ENCODE data around the gene HIVEP3.

DNA sequence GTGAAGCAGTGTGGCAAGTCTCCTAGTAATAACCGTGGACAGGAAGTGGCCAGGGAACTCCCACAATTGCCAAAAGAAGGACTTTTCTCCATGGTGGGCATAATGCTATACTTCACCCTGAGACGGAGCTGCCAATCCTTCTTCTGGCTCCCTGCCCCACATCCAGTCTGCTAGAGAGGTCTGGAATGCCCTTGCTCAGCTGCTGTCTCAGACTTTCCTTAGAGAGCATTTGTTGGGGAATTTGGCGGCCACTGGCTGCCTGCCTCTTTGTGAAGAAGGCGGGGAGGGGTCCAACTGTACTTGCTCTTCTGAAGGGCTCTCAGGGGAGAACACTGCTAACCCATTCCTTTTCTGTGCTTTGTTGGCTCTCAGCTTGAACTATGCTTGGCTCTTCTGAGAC lies 310.5 kb downstream of the HIVEP3 start:
- TF ChIP-seq TCF12 (IDR thresholded peaks at IDR 0.05; ENCODE audit: low read depth), result no peak
- no peak for TF ChIP-seq EGR1 (IDR thresholded peaks at IDR 0.05)
- TF ChIP-seq, protein P1, sequence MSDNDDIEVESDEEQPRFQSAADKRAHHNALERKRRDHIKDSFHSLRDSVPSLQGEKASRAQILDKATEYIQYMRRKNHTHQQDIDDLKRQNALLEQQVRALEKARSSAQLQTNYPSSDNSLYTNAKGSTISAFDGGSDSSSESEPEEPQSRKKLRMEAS (IDR thresholded peaks at IDR 0.05), result no peak
- no peak for TF ChIP-seq EP300 (IDR thresholded peaks at IDR 0.05; ENCODE audit: borderline replicate concordance)
- TF ChIP-seq YY1 (IDR thresholded peaks at IDR 0.05; ENCODE audit: low read depth), result no peak
- no peak for TF ChIP-seq CEBPB (IDR thresholded peaks at IDR 0.05)
- no peak for TF ChIP-seq TAF1 (IDR thresholded peaks at IDR 0.05; ENCODE audit: low read depth)
- TF ChIP-seq, protein P2, sequence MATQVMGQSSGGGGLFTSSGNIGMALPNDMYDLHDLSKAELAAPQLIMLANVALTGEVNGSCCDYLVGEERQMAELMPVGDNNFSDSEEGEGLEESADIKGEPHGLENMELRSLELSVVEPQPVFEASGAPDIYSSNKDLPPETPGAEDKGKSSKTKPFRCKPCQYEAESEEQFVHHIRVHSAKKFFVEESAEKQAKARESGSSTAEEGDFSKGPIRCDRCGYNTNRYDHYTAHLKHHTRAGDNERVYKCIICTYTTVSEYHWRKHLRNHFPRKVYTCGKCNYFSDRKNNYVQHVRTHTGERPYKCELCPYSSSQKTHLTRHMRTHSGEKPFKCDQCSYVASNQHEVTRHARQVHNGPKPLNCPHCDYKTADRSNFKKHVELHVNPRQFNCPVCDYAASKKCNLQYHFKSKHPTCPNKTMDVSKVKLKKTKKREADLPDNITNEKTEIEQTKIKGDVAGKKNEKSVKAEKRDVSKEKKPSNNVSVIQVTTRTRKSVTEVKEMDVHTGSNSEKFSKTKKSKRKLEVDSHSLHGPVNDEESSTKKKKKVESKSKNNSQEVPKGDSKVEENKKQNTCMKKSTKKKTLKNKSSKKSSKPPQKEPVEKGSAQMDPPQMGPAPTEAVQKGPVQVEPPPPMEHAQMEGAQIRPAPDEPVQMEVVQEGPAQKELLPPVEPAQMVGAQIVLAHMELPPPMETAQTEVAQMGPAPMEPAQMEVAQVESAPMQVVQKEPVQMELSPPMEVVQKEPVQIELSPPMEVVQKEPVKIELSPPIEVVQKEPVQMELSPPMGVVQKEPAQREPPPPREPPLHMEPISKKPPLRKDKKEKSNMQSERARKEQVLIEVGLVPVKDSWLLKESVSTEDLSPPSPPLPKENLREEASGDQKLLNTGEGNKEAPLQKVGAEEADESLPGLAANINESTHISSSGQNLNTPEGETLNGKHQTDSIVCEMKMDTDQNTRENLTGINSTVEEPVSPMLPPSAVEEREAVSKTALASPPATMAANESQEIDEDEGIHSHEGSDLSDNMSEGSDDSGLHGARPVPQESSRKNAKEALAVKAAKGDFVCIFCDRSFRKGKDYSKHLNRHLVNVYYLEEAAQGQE (IDR thresholded peaks at IDR 0.05; ENCODE audit: low read depth), result no peak
- no peak for TF ChIP-seq FOXM1 (IDR thresholded peaks at IDR 0.05; ENCODE audit: borderline replicate concordance, low read depth)
- TF ChIP-seq NFIC (IDR thresholded peaks at IDR 0.05), result no peak
- no peak for TF ChIP-seq ZBTB7A (IDR thresholded peaks at IDR 0.05; ENCODE audit: low read depth)
